ENCODE measurements around the gene CCDC15.
A peak's percentile ranks its signal among the peaks of the same experiment; 100 is the strongest.

CCDC15 gene

DNA sequence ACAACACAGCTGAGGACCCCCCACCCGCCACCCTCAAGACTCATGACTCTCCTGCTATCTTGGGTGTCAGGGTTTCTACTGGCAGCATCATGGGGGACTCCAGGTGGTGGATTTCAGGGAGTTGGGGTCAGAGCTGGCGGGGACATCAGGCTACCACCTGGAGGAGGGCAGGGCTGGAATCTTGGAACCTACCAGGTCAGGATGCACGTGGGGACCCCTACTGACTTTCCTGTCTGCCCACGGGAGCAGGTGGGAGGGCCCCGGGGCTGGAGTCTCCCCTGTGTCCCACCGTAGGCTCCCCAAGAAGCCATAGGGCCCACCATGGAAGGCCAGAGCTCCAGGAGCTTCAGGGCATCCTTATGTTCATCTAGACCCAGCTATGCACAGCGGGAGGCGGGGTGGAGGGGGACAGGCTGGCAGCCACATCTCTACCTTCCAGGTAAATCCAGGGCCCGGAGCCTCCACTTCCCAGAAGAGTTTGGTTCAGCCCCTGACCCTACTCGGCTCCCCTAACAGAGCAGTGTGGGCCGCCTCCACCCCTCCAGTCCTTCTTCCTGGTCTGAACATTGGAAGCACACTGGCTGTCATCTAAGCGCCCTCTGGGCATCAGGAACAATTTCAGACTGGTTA lies 119.1 kb downstream of the CCDC15 start:
- Histone ChIP-seq H2BK120ac (ENCODE audit: low read depth, low read length) (no peak overlapping the region), H3K4me2 (ENCODE audit: low read length) (no peak overlapping the region), H3K36me3 (ENCODE audit: control insufficient read depth, insufficient read depth, low read length) (no peaks in the 10 kb centered on the region), H3K79me2 (ENCODE audit: control insufficient read depth, insufficient read depth, low read length) (no peaks in the 10 kb centered on the region), H3K79me1 (ENCODE audit: low read length) (no peaks in the 10 kb centered on the region), H3K9ac (ENCODE audit: low read length) (no peak overlapping the region), H3K23ac (ENCODE audit: low read length) (no peak overlapping the region), H3K18ac (ENCODE audit: low read length) (no peak overlapping the region), H4K8ac (ENCODE audit: low read depth, low read length) (no peak overlapping the region), H4K5ac (ENCODE audit: low read length) (no peak overlapping the region), H3K4me1 (ENCODE audit: control insufficient read depth, low read depth, low read length) (peaks cover 6% of the 10 kb centered on the region), H2BK5ac (ENCODE audit: low read length) (no peak overlapping the region), H3K4me3 (ENCODE audit: low read length) (no peak overlapping the region), H3K56ac (ENCODE audit: low read length) (no peak overlapping the region), H3K27ac (ENCODE audit: low read depth, low read length) (no peak overlapping the region), H3K27me3 (ENCODE audit: insufficient read depth, low read length, poor library complexity) (no peaks in the 10 kb centered on the region), H2AK5ac (ENCODE audit: low read length) (no peak overlapping the region), H3K4ac (ENCODE audit: low read depth, low read length) (no peak overlapping the region), H2BK15ac (replicated peaks; ENCODE audit: low read depth) (no peak overlapping the region)
- no CpG with 5 or more reads among the region's 12 CpGs for WGBS (ENCODE audit: extremely low coverage, insufficient coverage, low lambda C conversion rate)
- DNase-seq, result no peak

DNA sequence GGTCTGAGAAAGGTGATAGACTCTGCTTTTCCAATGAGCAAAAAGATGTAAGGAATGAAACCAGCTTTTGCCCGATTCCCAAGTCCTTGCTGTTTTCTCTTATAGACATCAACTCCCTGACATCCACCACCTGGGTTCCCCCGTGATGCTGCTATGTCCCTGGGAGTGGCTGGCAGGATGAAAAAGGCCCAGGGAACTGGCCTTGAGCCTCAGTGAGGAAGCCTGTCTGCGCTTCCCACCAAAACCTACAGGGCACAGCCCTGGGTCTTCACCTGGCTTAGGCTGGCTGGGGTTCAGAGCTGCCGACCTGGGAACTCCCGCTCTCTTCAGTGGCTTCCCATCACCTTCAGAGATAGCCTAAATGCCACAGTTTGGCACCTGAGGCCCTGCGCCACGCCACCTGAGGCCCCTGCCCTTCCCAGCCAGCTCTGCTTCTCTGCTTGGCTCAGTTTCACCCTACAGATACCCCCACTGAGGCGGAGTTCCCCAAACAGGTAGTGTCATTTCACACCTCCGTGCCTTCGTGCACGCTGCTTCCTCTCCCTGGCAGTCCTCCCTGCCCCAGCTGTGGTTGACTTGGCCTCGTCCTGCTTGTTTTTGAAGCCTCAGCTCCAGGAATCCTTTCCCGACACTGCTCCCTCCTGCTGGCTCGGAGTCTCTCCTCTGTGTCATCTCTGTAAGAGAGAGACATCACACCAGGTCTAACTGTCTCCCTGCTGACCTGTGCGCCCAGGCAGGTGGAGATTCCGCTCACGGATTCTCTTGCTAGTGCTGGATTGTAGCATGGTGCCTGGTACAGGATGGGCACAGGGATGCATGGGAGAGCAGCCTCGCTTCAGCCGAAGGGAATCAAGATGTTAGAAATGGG lies 119.8 kb downstream of the CCDC15 start:
- no peak overlapping the region for H2BK15ac ChIP-seq (replicated peaks; ENCODE audit: low read depth)
- H3K36me3 ChIP-seq (ENCODE audit: control insufficient read depth, insufficient read depth, low read length), result no peaks in the 10 kb centered on the region
- no peak overlapping the region for H3K18ac ChIP-seq (ENCODE audit: low read length)
- H3K27me3 ChIP-seq (ENCODE audit: insufficient read depth, low read length, poor library complexity), result no peaks in the 10 kb centered on the region
- no peak overlapping the region for H3K23ac ChIP-seq (ENCODE audit: low read length)
- no peaks in the 10 kb centered on the region for H3K79me1 ChIP-seq (ENCODE audit: low read length)
- no peak overlapping the region for H3K4me2 ChIP-seq (ENCODE audit: low read length)
- H3K4ac ChIP-seq (ENCODE audit: low read depth, low read length), result no peak overlapping the region
- no peak overlapping the region for H2BK120ac ChIP-seq (ENCODE audit: low read depth, low read length)
- no peak overlapping the region for H2BK5ac ChIP-seq (ENCODE audit: low read length)
- no peak overlapping the region for H3K9ac ChIP-seq (ENCODE audit: low read length)
- H3K56ac ChIP-seq (ENCODE audit: low read length), result no peak overlapping the region
- DNase-seq, result no peak
- no CpG with 5 or more reads among the region's 19 CpGs for WGBS (ENCODE audit: extremely low coverage, insufficient coverage, low lambda C conversion rate)
- no peaks in the 10 kb centered on the region for H3K79me2 ChIP-seq (ENCODE audit: control insufficient read depth, insufficient read depth, low read length)
- H4K8ac ChIP-seq (ENCODE audit: low read depth, low read length), result no peak overlapping the region
- H3K4me3 ChIP-seq (ENCODE audit: low read length), result no peak overlapping the region
- H3K4me1 ChIP-seq (ENCODE audit: control insufficient read depth, low read depth, low read length), result peaks cover 6% of the 10 kb centered on the region
- H3K27ac ChIP-seq (ENCODE audit: low read depth, low read length), result no peak overlapping the region
- no peak overlapping the region for H4K5ac ChIP-seq (ENCODE audit: low read length)
- H2AK5ac ChIP-seq (ENCODE audit: low read length), result no peak overlapping the region

DNA sequence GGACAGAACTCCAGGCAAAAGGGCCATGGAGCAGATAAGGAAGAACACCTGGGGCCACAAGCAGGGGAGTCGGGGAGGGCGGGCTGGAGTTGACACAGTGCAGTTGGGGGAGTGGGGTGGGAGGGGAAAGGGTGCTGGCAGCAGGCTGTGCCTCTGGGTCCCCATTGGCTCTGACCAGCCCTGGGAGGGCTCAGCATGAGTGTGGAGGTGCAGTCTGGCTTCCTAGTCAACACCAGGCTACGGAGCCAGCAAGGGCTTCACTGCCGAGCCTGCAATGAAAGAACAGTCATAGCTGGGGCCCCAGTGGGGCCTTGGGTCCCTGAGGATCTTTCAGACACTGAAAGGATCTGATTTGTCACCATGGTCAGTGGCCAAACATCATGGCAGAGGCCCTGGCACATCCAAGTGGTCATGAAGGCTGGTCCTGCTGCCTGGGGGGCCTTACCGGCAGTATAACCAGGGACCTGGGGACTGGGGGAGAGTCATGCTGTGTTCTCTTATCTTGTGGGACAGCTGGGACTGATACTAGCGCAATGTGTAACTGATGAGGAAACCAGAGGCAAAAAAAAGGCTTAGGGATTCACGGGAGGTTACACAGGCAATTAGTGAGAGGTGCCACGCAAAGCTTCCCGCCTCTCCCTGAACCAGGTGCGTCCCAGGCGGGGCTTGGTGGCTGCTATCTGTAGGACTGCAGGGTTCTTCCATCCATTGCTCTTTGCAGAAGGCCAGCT lies 120.7 kb downstream of the CCDC15 start:
- WGBS (ENCODE audit: extremely low coverage, insufficient coverage, low lambda C conversion rate), result no CpG with 5 or more reads among the region's 11 CpGs
- Histone ChIP-seq H2BK15ac (replicated peaks; ENCODE audit: low read depth) (no peak overlapping the region), H3K36me3 (ENCODE audit: control insufficient read depth, insufficient read depth, low read length) (no peaks in the 10 kb centered on the region), H3K9ac (ENCODE audit: low read length) (no peak overlapping the region), H4K8ac (ENCODE audit: low read depth, low read length) (no peak overlapping the region), H3K56ac (ENCODE audit: low read length) (no peak overlapping the region), H3K18ac (ENCODE audit: low read length) (no peak overlapping the region), H3K79me2 (ENCODE audit: control insufficient read depth, insufficient read depth, low read length) (no peaks in the 10 kb centered on the region), H4K5ac (ENCODE audit: low read length) (no peak overlapping the region), H3K4me1 (ENCODE audit: control insufficient read depth, low read depth, low read length) (peaks cover 6% of the 10 kb centered on the region), H3K27me3 (ENCODE audit: insufficient read depth, low read length, poor library complexity) (no peaks in the 10 kb centered on the region), H2BK5ac (ENCODE audit: low read length) (no peak overlapping the region), H3K27ac (ENCODE audit: low read depth, low read length) (no peak overlapping the region), H3K4me2 (ENCODE audit: low read length) (no peak overlapping the region), H2BK120ac (ENCODE audit: low read depth, low read length) (no peak overlapping the region), H3K23ac (ENCODE audit: low read length) (no peak overlapping the region), H3K4me3 (ENCODE audit: low read length) (no peak overlapping the region), H2AK5ac (ENCODE audit: low read length) (no peak overlapping the region), H3K79me1 (ENCODE audit: low read length) (no peaks in the 10 kb centered on the region), H3K4ac (ENCODE audit: low read depth, low read length) (no peak overlapping the region)
- DNase-seq, result peak; percentile 71

DNA sequence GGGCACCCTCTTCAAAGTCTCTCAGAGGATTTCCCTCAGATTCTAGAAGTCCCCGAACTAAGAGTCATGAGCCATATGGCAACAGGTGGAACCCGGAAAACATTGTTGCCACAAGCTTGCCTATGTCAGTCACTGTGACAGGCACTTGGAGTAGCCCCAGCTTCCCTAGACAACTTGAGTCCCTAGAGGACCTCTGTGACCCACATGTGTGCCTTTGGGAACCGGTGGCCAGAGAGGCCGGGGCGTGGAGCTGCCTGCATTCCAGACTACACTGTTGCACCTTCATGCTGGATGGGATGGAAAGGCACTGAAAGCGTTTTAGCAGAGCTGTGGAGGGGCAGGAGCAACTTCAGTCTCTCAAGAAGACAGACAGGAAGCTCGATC lies 121.2 kb downstream of the CCDC15 start:
- Histone ChIP-seq H3K36me3 (ENCODE audit: control insufficient read depth, insufficient read depth, low read length) (no peaks in the 10 kb centered on the region), H2BK15ac (replicated peaks; ENCODE audit: low read depth) (no peak overlapping the region), H3K4ac (ENCODE audit: low read depth, low read length) (no peak overlapping the region), H3K79me1 (ENCODE audit: low read length) (no peaks in the 10 kb centered on the region), H3K4me3 (ENCODE audit: low read length) (no peak overlapping the region), H3K4me1 (ENCODE audit: control insufficient read depth, low read depth, low read length) (peaks cover 6% of the 10 kb centered on the region), H4K8ac (ENCODE audit: low read depth, low read length) (no peak overlapping the region), H3K4me2 (ENCODE audit: low read length) (no peak overlapping the region), H3K27me3 (ENCODE audit: insufficient read depth, low read length, poor library complexity) (no peaks in the 10 kb centered on the region), H3K27ac (ENCODE audit: low read depth, low read length) (no peak overlapping the region), H3K9ac (ENCODE audit: low read length) (no peak overlapping the region), H3K18ac (ENCODE audit: low read length) (no peak overlapping the region), H2BK120ac (ENCODE audit: low read depth, low read length) (no peak overlapping the region), H3K56ac (ENCODE audit: low read length) (no peak overlapping the region), H3K23ac (ENCODE audit: low read length) (no peak overlapping the region), H4K5ac (ENCODE audit: low read length) (no peak overlapping the region), H2AK5ac (ENCODE audit: low read length) (no peak overlapping the region), H2BK5ac (ENCODE audit: low read length) (no peak overlapping the region), H3K79me2 (ENCODE audit: control insufficient read depth, insufficient read depth, low read length) (no peaks in the 10 kb centered on the region)
- no peak for DNase-seq
- no CpG with 5 or more reads among the region's 7 CpGs for WGBS (ENCODE audit: extremely low coverage, insufficient coverage, low lambda C conversion rate)

DNA sequence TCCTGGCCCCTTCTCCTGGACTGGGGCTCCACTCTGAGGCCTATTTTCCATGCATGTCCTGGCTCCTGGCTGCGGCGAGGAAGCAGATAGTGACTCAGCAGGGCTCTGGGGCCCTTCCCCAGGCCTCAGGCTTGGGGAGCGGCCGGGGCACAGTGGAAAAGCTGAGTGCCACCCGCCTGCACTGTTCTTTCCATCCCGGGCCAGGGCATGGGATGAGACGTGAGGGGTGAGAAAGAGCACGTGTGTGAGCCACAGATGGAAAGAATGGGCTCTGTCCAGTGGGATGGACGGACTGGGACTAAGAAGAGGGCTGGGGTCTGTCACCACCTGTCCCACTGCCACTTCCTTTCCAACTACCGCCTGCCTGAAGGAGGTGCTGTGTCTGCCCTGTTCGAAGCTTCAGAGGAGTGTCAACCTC lies 121.9 kb downstream of the CCDC15 start:
- Histone ChIP-seq H2BK120ac (ENCODE audit: low read depth, low read length) (no peak overlapping the region), H3K27me3 (ENCODE audit: insufficient read depth, low read length, poor library complexity) (no peaks in the 10 kb centered on the region), H3K4ac (ENCODE audit: low read depth, low read length) (no peak overlapping the region), H3K79me1 (ENCODE audit: low read length) (no peaks in the 10 kb centered on the region), H3K4me2 (ENCODE audit: low read length) (no peak overlapping the region), H3K27ac (ENCODE audit: low read depth, low read length) (no peak overlapping the region), H2AK5ac (ENCODE audit: low read length) (no peak overlapping the region), H4K5ac (ENCODE audit: low read length) (no peak overlapping the region), H3K56ac (ENCODE audit: low read length) (no peak overlapping the region), H3K4me3 (ENCODE audit: low read length) (no peak overlapping the region), H3K9ac (ENCODE audit: low read length) (no peak overlapping the region), H3K18ac (ENCODE audit: low read length) (no peak overlapping the region), H3K4me1 (ENCODE audit: control insufficient read depth, low read depth, low read length) (peaks cover 5% of the 10 kb centered on the region), H2BK15ac (replicated peaks; ENCODE audit: low read depth) (no peak overlapping the region), H2BK5ac (ENCODE audit: low read length) (no peak overlapping the region), H4K8ac (ENCODE audit: low read depth, low read length) (no peak overlapping the region), H3K23ac (ENCODE audit: low read length) (no peak overlapping the region), H3K36me3 (ENCODE audit: control insufficient read depth, insufficient read depth, low read length) (no peaks in the 10 kb centered on the region), H3K79me2 (ENCODE audit: control insufficient read depth, insufficient read depth, low read length) (no peaks in the 10 kb centered on the region)
- no CpG with 5 or more reads among the region's 11 CpGs for WGBS (ENCODE audit: extremely low coverage, insufficient coverage, low lambda C conversion rate)
- DNase-seq, result no peak

All from mesendoderm (in vitro differentiated cells).